A549 (cell line): ENCODE data around the gene ADK.

Experiments
- NPAS2 ChIP-seq: fragments of 250-450 bp; sonication (Bioruptor Pico); IDR thresholded peaks from 2 replicates; pipeline ENCODE4 v1.8.0; 2022; ENCODE audit warnings: mild to moderate bottlenecking, moderate library complexity, borderline replicate concordance
- POLR2A ChIP-seq: IDR thresholded peaks from 2 replicates; pipeline ENCODE4 v1.6.1; 2012; ENCODE audit warnings: mild to moderate bottlenecking, low read length
- SREBF2 ChIP-seq: fragments of 450-650 bp; IDR thresholded peaks from 2 replicates; pipeline ENCODE4 v1.6.1; 2014; ENCODE audit warnings: mild to moderate bottlenecking, moderate library complexity
- TF ChIP-seq, protein P1 (sequence below): fragments of >200 bp; sonication (Bioruptor Twin); formaldehyde crosslinking; IDR thresholded peaks from 3 replicates; pipeline ENCODE4 v1.5.1; 2016

DNA sequence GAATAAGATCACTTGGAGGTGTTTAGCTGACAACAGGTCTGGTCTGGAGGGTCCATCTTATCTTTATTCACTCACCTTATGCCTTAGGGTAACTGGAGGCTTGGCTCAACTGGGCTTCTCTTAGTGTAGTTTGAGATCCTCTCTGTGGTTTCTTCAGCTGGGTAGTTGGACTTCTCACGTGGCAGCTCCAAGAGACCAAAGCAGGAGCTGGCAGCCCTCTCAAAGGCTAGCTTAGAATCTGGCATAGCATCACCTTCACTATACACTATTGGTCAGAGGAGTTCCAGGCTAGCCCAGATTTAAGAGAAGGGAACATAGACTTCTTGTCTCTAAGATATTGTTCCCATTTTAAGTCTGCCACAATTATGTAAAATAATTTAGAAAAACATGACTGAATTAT, 16.4 kb downstream of the ADK start:
- TF ChIP-seq, protein P1, sequence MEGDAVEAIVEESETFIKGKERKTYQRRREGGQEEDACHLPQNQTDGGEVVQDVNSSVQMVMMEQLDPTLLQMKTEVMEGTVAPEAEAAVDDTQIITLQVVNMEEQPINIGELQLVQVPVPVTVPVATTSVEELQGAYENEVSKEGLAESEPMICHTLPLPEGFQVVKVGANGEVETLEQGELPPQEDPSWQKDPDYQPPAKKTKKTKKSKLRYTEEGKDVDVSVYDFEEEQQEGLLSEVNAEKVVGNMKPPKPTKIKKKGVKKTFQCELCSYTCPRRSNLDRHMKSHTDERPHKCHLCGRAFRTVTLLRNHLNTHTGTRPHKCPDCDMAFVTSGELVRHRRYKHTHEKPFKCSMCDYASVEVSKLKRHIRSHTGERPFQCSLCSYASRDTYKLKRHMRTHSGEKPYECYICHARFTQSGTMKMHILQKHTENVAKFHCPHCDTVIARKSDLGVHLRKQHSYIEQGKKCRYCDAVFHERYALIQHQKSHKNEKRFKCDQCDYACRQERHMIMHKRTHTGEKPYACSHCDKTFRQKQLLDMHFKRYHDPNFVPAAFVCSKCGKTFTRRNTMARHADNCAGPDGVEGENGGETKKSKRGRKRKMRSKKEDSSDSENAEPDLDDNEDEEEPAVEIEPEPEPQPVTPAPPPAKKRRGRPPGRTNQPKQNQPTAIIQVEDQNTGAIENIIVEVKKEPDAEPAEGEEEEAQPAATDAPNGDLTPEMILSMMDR, result no peak
- TF ChIP-seq SREBF2 (no peak), NPAS2 (CRISPR knock-in tag) (no peak), POLR2A (no peak)
